Mesodermal cell (in vitro differentiated cells): Measurements from ENCODE around the gene RAPGEF4.

ENCODE experiments used
- H3K27ac ChIP-seq: 2 replicates; pipeline ENCODE4 v1.7.0; 2013; ENCODE audit warnings: mild to moderate bottlenecking, low read depth, low read length, moderate library complexity; ENCODE audit not compliant: severe bottlenecking
- H3K36me3 ChIP-seq: 2 replicates; pipeline ENCODE4 v1.7.1; 2013; ENCODE audit warnings: mild to moderate bottlenecking, low read length, moderate library complexity; ENCODE audit not compliant: control insufficient read depth, insufficient read depth
- H3K4me1 ChIP-seq: one replicate; pipeline ENCODE4 v1.7.1; 2013; ENCODE audit warnings: mild to moderate bottlenecking, low read length; ENCODE audit not compliant: insufficient read depth, control insufficient read depth, poor library complexity, severe bottlenecking
- H3K4me3 ChIP-seq: 2 replicates; pipeline ENCODE4 v1.7.0; 2013; ENCODE audit warnings: low read length, control low read depth, mild to moderate bottlenecking; ENCODE audit not compliant: insufficient read depth, poor library complexity, severe bottlenecking; ENCODE audit errors: extremely low read depth
- H3K9me3 ChIP-seq: 2 replicates; pipeline ENCODE4 v1.7.1; 2013; ENCODE audit warnings: mild to moderate bottlenecking, low read length, moderate library complexity; ENCODE audit not compliant: control insufficient read depth
- WGBS, 2 experiments: methylation state at CpG; one replicate each; pipeline ENCODE4 v1.1.5; 2013; ENCODE audit warnings: missing lambda C conversion rate in 2 of 2; ENCODE audit not compliant: insufficient coverage in 2 of 2; 5-methylcytosine and 5-hydroxymethylcytosine counted together

RAPGEF4 gene

DNA sequence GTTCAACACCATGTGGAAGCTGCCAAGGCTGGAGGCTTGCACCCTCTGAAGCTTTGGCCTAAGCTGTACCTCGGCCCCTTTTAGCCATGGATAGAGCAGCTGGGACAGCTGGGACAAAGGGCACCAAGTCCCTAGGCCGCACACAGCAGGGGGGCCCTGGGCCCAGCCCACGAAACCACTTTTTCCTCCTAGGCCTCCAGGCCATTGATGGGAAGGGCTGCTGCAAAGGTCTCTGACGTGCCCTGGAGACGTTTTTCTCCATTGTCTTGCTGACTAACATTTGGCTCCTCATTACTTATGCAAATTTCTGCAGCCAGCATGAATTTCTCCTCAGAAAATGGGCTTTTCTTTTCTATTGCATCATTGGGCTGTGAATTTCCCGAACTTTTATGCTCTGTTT, 13.7 kb downstream of the RAPGEF4 start:
- Histone ChIP-seq H3K27ac (no peak overlapping the region), H3K9me3 (no peaks in the 10 kb centered on the region), H3K4me1 (no peaks in the 10 kb centered on the region), H3K36me3 (no peaks in the 10 kb centered on the region), H3K4me3 (no peak overlapping the region)
- 85 to 86% methylated on average over 6 of the region's 6 CpGs for WGBS, 2 experiments

DNA sequence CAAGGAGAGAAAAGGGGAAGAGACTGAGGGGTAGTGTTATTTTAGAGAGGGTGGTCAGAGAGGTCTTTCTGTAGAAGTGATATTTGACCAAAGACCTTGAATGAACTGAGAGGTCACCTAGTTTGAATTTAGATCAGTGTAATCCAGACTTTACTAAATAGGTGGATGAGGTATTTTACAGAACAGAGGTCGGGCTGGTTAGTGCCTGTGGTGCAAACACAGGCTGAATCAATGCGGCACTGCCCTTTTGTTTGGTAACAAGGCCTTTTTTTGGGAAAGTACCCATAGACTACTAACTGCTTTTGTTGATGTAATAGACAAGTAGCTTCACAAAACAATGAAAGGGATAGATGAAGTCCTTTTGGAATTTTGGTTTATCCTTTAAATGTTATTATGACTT, 15.9 kb downstream of the RAPGEF4 start:
- H3K9me3 ChIP-seq, result no peaks in the 10 kb centered on the region
- no peaks in the 10 kb centered on the region for H3K4me1 ChIP-seq
- H3K36me3 ChIP-seq, result no peaks in the 10 kb centered on the region
- H3K4me3 ChIP-seq, result no peak overlapping the region
- H3K27ac ChIP-seq, result no peak overlapping the region
- WGBS, 2 experiments, result 50 to 100% methylated on average over 1 to 2 of the region's 2 CpGs

DNA sequence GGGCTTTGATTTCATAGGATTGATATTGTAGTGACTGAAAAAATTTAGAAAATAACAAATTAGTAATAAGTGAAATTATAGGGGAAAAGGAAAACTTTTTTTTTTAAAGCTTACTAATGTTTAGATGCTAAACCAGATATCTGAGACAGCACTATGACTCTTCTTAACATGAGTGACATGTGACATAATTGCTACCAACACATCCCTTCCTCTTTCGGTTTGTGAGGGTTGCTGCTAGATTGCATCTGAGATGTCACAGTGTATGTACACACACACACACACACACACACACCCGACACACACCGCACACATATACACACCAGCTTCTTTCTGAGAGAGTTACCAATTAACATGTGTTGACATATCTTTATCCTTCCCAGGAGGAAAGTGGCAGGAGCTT, 18.0 kb downstream of the RAPGEF4 start:
- H3K27ac ChIP-seq, result no peak overlapping the region
- WGBS, 2 experiments, result 100% methylated on average over 1 of the region's 3 CpGs
- no peaks in the 10 kb centered on the region for H3K36me3 ChIP-seq
- no peaks in the 10 kb centered on the region for H3K4me1 ChIP-seq
- no peaks in the 10 kb centered on the region for H3K9me3 ChIP-seq
- H3K4me3 ChIP-seq, result no peak overlapping the region

DNA sequence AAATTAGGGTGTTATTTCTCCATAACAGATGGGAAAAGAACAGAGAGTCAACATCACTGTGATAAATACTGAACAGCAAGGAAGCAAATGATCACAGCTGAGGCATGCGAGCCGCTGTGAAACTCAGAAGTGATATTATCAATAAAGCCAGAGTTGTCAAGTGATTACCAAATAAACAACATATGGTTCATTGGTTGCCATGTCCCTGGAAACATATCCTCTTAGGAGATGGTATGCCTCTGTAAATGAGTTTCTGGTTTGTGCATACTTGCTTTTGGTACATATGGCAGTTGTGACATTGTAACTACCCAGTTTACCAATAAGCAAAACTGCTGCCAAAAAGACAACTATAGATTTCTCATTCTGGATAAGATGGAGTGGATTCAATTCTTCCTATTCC, 23.8 kb downstream of the RAPGEF4 start:
- no peak overlapping the region for H3K4me3 ChIP-seq
- 100% methylated on average over 2 of the region's 2 CpGs; no CpG with 5 or more reads in 1 of the 2 experiments for WGBS, 2 experiments
- H3K27ac ChIP-seq, result no peak overlapping the region
- H3K4me1 ChIP-seq, result no peaks in the 10 kb centered on the region
- peaks cover 5% of the 10 kb centered on the region for H3K9me3 ChIP-seq
- no peaks in the 10 kb centered on the region for H3K36me3 ChIP-seq

DNA sequence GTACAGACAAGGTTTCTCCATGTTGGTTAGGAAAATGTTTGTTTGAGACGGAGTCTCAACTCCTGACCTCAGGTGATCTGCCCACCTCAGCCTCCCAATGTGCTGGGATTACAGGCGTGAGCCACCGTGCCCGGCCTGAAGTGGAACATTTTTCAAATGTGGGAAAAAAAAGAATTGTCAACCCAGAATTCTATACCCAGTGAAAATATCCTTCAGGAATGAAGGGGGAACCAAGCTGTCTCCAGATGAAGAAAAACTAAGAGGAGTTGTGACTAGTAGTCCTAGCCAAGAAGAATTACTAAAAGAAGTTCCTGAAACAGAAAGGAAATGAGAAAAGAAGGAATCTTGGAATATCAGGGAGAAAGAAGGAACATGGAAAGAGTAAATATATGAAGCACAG, 25.7 kb downstream of the RAPGEF4 start:
- WGBS, 2 experiments, result 95% methylated on average over 4 of the region's 4 CpGs; no CpG with 5 or more reads in 1 of the 2 experiments
- Histone ChIP-seq H3K27ac (no peak overlapping the region), H3K4me1 (no peaks in the 10 kb centered on the region)

DNA sequence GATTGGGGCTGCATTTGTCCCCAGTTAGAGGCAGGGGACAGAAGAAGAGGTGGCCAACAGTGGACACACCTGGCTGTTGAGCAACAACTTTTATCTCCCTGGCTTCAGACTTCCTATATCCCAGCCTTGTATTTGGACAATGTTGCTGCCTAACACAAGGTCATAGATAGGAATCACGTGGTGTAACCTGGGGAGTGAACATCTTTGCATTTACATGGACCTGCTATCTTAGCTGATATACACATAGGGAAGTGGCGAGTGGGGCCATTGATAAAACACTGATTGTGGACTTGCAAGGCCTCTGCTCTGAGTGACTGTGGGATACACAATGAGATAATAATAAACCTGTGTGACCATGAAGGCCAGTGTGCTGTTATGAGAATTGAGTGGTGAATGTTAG, 26.9 kb downstream of the RAPGEF4 start:
- WGBS, 2 experiments, result 80% methylated on average over 2 of the region's 2 CpGs; no CpG with 5 or more reads in 1 of the 2 experiments
- peaks cover 5% of the 10 kb centered on the region for H3K9me3 ChIP-seq
- no peaks in the 10 kb centered on the region for H3K36me3 ChIP-seq
- no peak overlapping the region for H3K27ac ChIP-seq
- no peak overlapping the region for H3K4me3 ChIP-seq
- no peaks in the 10 kb centered on the region for H3K4me1 ChIP-seq

More for the DNA sequence above, 25.7 kb downstream of the RAPGEF4 start:
- H3K4me3 ChIP-seq, result no peak overlapping the region
- peaks cover 5% of the 10 kb centered on the region for H3K9me3 ChIP-seq
- H3K36me3 ChIP-seq, result no peaks in the 10 kb centered on the region

DNA sequence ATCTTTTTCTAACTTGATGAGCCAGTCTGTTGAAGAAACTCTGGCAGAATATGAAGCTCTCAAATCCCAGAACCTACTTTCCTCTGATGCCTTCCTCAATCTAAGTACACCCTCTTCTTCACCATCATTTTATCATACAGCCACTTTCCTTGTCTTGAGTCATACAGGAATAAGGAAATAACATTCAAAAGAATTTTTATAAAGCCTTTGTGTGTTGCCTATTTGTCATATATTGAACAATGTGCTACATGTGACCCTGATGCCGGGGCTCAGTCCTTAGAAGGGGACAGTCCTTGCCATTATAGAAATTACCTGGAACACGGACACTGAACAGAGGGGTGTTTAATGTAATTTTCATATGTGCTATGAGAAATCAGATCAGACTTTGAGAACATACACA, 27.4 kb downstream of the RAPGEF4 start:
- H3K4me3 ChIP-seq, result no peak overlapping the region
- peaks cover 5% of the 10 kb centered on the region for H3K9me3 ChIP-seq
- no peaks in the 10 kb centered on the region for H3K4me1 ChIP-seq
- no peak overlapping the region for H3K27ac ChIP-seq
- H3K36me3 ChIP-seq, result no peaks in the 10 kb centered on the region
- WGBS, 2 experiments, result 73 to 74% methylated on average over 2 of the region's 2 CpGs

DNA sequence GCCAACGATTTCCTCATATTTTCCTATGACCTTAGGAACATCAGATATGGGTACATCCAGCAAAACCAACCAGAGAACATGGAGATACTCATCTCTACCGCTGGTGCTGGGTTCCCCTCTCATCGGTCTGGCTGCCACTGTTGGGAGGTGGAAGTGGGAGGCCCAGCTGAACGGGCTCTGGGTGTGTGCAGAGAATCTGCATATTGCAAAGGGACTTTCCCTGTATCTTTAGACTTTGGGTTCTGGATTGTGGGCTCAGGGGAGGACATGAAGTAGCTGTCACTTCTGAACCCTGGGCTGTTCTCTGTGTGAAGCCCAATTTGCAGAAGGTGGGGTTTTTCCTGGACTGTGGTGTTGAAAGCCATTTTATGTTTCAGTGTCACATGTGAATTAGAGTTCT, 30.0 kb downstream of the RAPGEF4 start:
- WGBS, 2 experiments, result 80 to 90% methylated on average over 1 to 3 of the region's 4 CpGs
- Histone ChIP-seq H3K36me3 (no peaks in the 10 kb centered on the region), H3K27ac (no peak overlapping the region), H3K4me3 (no peak overlapping the region), H3K4me1 (no peaks in the 10 kb centered on the region), H3K9me3 (peaks cover 5% of the 10 kb centered on the region)

DNA sequence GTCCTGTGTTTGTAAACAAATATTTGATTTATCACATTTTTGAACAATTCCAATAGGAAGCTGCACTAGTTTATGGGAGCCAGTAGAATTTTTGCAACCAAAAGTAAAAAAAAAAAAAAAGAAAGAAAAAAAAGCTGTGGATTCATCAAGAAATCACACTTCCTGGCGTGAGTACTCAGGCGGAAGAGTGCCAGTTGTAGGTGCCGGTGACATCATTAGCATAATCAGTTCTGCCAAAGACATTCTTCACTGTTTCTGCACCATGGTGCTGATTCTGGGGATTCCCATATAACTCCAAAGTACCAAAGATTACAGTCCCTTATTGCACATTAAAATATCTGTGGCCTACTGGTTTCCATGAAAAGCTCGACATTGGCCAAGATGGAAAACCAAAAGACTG, 32.8 kb downstream of the RAPGEF4 start:
- 98 to 100% methylated on average over 3 of the region's 4 CpGs for WGBS, 2 experiments
- no peak overlapping the region for H3K27ac ChIP-seq
- H3K9me3 ChIP-seq, result no peaks in the 10 kb centered on the region
- H3K4me3 ChIP-seq, result no peak overlapping the region
- H3K4me1 ChIP-seq, result no peaks in the 10 kb centered on the region
- H3K36me3 ChIP-seq, result no peaks in the 10 kb centered on the region

DNA sequence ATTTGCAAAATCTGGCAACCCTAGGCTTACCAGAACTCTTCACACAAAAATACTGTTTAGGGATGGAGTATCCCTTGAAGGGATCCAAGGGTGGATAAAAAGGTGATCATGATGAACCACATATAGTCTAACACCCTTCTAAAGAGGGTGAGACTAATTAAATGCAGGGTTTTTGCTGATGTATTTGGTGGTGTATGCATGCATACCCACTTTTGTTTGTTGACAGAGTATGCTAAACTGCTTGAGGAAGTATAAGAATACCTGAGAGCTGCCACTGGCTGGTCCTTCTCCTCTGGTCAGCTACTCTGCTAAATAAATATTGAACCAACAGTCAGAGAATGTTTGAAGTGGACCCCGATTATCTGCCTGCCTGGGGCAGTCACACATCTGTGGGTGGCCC, 34.2 kb downstream of the RAPGEF4 start:
- H3K4me3 ChIP-seq, result no peak overlapping the region
- H3K27ac ChIP-seq, result no peak overlapping the region
- no peaks in the 10 kb centered on the region for H3K9me3 ChIP-seq
- no peaks in the 10 kb centered on the region for H3K36me3 ChIP-seq
- H3K4me1 ChIP-seq, result no peaks in the 10 kb centered on the region
- 100% methylated on average over 1 of the region's 1 CpG; no CpG with 5 or more reads in 1 of the 2 experiments for WGBS, 2 experiments

DNA sequence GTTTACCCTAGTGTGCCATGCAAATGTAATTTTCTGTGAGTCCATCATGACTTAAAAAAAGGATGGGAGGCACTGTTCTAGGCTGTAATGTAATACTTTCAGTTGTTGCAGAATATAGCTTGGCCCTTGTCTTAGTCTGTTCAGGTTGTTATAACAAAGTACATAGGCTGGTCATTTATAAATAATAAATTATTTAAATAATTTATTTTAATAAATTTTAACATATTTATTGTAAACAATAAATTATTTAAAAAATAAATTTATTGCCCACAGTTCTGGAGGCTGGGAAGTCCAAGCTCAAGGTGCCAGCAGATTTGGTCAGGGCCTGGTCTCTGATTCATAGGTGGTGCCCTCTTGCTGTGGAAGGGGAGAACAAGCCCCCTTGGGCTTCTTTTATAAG, 35.2 kb downstream of the RAPGEF4 start:
- Histone ChIP-seq H3K4me3 (no peak overlapping the region), H3K27ac (no peak overlapping the region), H3K4me1 (no peaks in the 10 kb centered on the region), H3K36me3 (no peaks in the 10 kb centered on the region), H3K9me3 (no peaks in the 10 kb centered on the region)
